A172 (cell line): ENCODE data around the gene IGSF3. TPM values are rescaled to one million over a fixed set of nuclear protein-coding genes. Genes with fewer than 3 reads are reported as not detected.

Source experiments
- DNase-seq: peaks from one replicate; pipeline ENCODE4 v3.0.0-alpha.2; 2015; ENCODE audit warnings: low spot score
- total RNA-seq: library from RNA; depleted of rRNA; stranded (reverse); fragments of >200 nt; shearing (Covaris generic); gene quantifications from 2 replicates; pipeline ENCODE4 v1.2.3, GENCODE V29; 2014; rRNA removed

IGSF3 gene
- total RNA-seq, result 20.9 and 26.0 TPM in 2 replicates

- peak; percentile 19 for DNase-seq
These were observed at the start of gene IGSF3 for GRCh38 chr1:116667575-116668105. Gene IGSF3, minus strand, starts transcription at chr1:116667733. Its CDS starts 1,407 bp downstream, at chr1:116666326.

GRCh38 chr1:116717318-116717717 is 49.8 kb upstream of the IGSF3 start:
- no peak for DNase-seq

- DNase-seq, result no peak
These were observed 48.9 kb upstream of the IGSF3 start for GRCh38 chr1:116716391-116716790.

- no peak for DNase-seq
These were observed 45.9 kb upstream of the IGSF3 start for GRCh38 chr1:116713474-116713873.

GRCh38 chr1:116712510-116712909 is 45.0 kb upstream of the IGSF3 start:
- DNase-seq, result no peak

- DNase-seq, result peak; percentile 34
These were observed 43.8 kb upstream of the IGSF3 start for GRCh38 chr1:116711263-116711840.

- DNase-seq, result no peak
These were observed 43.1 kb upstream of the IGSF3 start for GRCh38 chr1:116710420-116711262.

- no peak for DNase-seq
These were observed 42.2 kb upstream of the IGSF3 start for GRCh38 chr1:116709666-116710167.

- no peak for DNase-seq
These were observed 40.8 kb upstream of the IGSF3 start for GRCh38 chr1:116708255-116708900.

GRCh38 chr1:116706841-116707240 is 39.3 kb upstream of the IGSF3 start:
- DNase-seq, result no peak

- no peak for DNase-seq
These were observed 38.6 kb upstream of the IGSF3 start for GRCh38 chr1:116706123-116706522.

GRCh38 chr1:116704278-116704677 is 36.7 kb upstream of the IGSF3 start:
- DNase-seq, result no peak

GRCh38 chr1:116699605-116700004 is 32.1 kb upstream of the IGSF3 start:
- no peak for DNase-seq

- DNase-seq, result no peak
These were observed 30.7 kb upstream of the IGSF3 start for GRCh38 chr1:116698244-116698595.

- DNase-seq, result no peak
These were observed 30.2 kb upstream of the IGSF3 start for GRCh38 chr1:116697548-116698243.

GRCh38 chr1:116694524-116694923 is 27.0 kb upstream of the IGSF3 start:
- DNase-seq, result peak; percentile 21

- peak; percentile 72 for DNase-seq
These were observed 26.4 kb upstream of the IGSF3 start for GRCh38 chr1:116693759-116694480.

- DNase-seq, result no peak
These were observed 25.3 kb upstream of the IGSF3 start for GRCh38 chr1:116692879-116693278.

GRCh38 chr1:116690849-116691406 is 23.4 kb upstream of the IGSF3 start:
- no peak for DNase-seq

- no peak for DNase-seq
These were observed 22.9 kb upstream of the IGSF3 start for GRCh38 chr1:116690396-116690848.
